SK-N-SH (cell line): ENCODE measurements around the gene OTUD1. TPM values are rescaled to one million over a fixed set of nuclear protein-coding genes. Genes with fewer than 3 reads are reported as not detected.

ENCODE experiments used
- CTCF ChIA-PET: fragments of 300-600, 350-600 bp; formaldehyde crosslinking; extraction: SDS; loops from one replicate; lab custom pipeline; 2021; lab: Yijun Ruan, JAX
- POLR2A ChIA-PET: fragments of 350-600 bp; sonication (Branson Sonifier 250); formaldehyde crosslinking; extraction: SDS; loops from one replicate; lab custom pipeline; 2020; ENCODE audit warnings: antibody characterized with exemption, inconsistent platforms; lab: Yijun Ruan, JAX
- DNase-seq: peaks from one replicate; pipeline ENCODE4 v3.0.0; 2012
- H2AFZ ChIP-seq: fragments of 200-600 bp; sonication (generic); 2 replicates; pipeline ENCODE4 v1.8.1; 2016; ENCODE audit warnings: antibody characterized with exemption, mild to moderate bottlenecking, low read depth
- H3F3A ChIP-seq: fragments of 200-600 bp; sonication (generic); replicated peaks from 2 replicates; pipeline ENCODE3; 2016; ENCODE audit warnings: antibody characterized with exemption, mild to moderate bottlenecking; ENCODE audit not compliant: insufficient read depth
- H3K27ac ChIP-seq, 2 experiments: fragments of 200-500 bp in 1 of 2; fragments of 200-600 bp in 1 of 2; sonication (Bioruptor generic) in 1 of 2; sonication (generic), shearing (Covaris generic) in 1 of 2; 2 replicates each; pipeline versions ENCODE4 v1.5.1 to v1.6.1; 2014 to 2016; ENCODE audit warnings: low read depth in 2 of 2, inconsistent platforms in 1 of 2, low read length in 1 of 2, mild to moderate bottlenecking in 1 of 2, mixed read lengths in 1 of 2
- H3K27me3 ChIP-seq: fragments of 200-600 bp; sonication (generic), shearing (Covaris generic); 2 replicates; pipeline ENCODE4 v1.6.1; 2016; ENCODE audit warnings: mixed run types; ENCODE audit not compliant: insufficient read depth
- H3K36me3 ChIP-seq, 2 experiments: fragments of 200-500 bp in 1 of 2; fragments of 200-600 bp in 1 of 2; sonication (Bioruptor generic) in 1 of 2; sonication (generic) in 1 of 2; replicated peaks in 1 of 2; 2 replicates each; pipeline versions ENCODE3 to v1.5.1; 2014 to 2016; ENCODE audit warnings: low read length in 1 of 2, mild to moderate bottlenecking in 1 of 2; ENCODE audit not compliant: insufficient read depth in 2 of 2, control insufficient read depth in 1 of 2
- H3K4me1 ChIP-seq, 2 experiments: fragments of 200-500 bp in 1 of 2; fragments of 200-600 bp in 1 of 2; sonication (Bioruptor generic) in 1 of 2; sonication (generic), shearing (Covaris generic) in 1 of 2; 2 replicates each; pipeline versions ENCODE4 v1.5.1 to v1.6.1; 2014 to 2016; ENCODE audit warnings: low read depth in 1 of 2, low read length in 1 of 2, mixed run types in 1 of 2; ENCODE audit not compliant: insufficient read depth in 2 of 2, control insufficient read depth in 1 of 2
- H3K4me2 ChIP-seq: fragments of 200-600 bp; sonication (generic), shearing (Covaris generic); 2 replicates; pipeline ENCODE4 v1.6.1; 2017; ENCODE audit warnings: mixed run types
- H3K4me3 ChIP-seq, 2 experiments: fragments of 200-500 bp in 1 of 2; fragments of 200-600 bp in 1 of 2; sonication (Bioruptor generic) in 1 of 2; sonication (generic), shearing (Covaris generic) in 1 of 2; 2 replicates each; pipeline versions ENCODE4 v1.5.1 to v1.8.1; 2014 to 2016; ENCODE audit warnings: low read depth in 2 of 2, inconsistent platforms in 1 of 2, low read length in 1 of 2, mild to moderate bottlenecking in 1 of 2, mixed read lengths in 1 of 2, moderate library complexity in 1 of 2
- H3K79me2 ChIP-seq: fragments of 200-600 bp; sonication (generic); 2 replicates; pipeline ENCODE4 v1.8.1; 2017; ENCODE audit warnings: mild to moderate bottlenecking; ENCODE audit not compliant: insufficient read depth
- H3K9ac ChIP-seq: fragments of 200-600 bp; sonication (generic); 2 replicates; pipeline ENCODE4 v1.6.1; 2017; ENCODE audit warnings: mixed run types
- H3K9me2 ChIP-seq: fragments of 200-600 bp; sonication (generic); 2 replicates; pipeline ENCODE4 v1.6.1; 2017; ENCODE audit warnings: mixed run types
- H3K9me3 ChIP-seq: fragments of 200-600 bp; sonication (generic); 2 replicates; pipeline ENCODE4 v1.6.1; 2017; ENCODE audit warnings: mixed run types, mild to moderate bottlenecking, moderate library complexity
- H4K20me1 ChIP-seq: fragments of 200-600 bp; sonication (generic); 2 replicates; pipeline ENCODE4 v1.6.1; 2017; ENCODE audit warnings: mild to moderate bottlenecking, mixed run types; ENCODE audit not compliant: insufficient read depth
- FOSL2 ChIP-seq: IDR thresholded peaks from 2 replicates; pipeline ENCODE4 v1.4.0; 2012; ENCODE audit warnings: low read depth, mild to moderate bottlenecking, moderate library complexity, borderline replicate concordance
- GATA2 ChIP-seq: sonication (generic); formaldehyde crosslinking; IDR thresholded peaks from 2 replicates; pipeline ENCODE4 v1.5.0; 2020; ENCODE audit warnings: mild to moderate bottlenecking, missing genetic modification reagents
- MEF2A ChIP-seq: IDR thresholded peaks from 2 replicates; pipeline ENCODE4 v1.4.0; 2012; ENCODE audit warnings: low read depth, borderline replicate concordance
- MXI1 ChIP-seq: IDR thresholded peaks from 2 replicates; pipeline ENCODE4 v1.6.1; 2012; ENCODE audit warnings: mild to moderate bottlenecking, low read depth, low read length, improper control_type of control experiment
- RFX5 ChIP-seq: IDR thresholded peaks from 2 replicates; pipeline ENCODE4 v1.6.1; 2012; ENCODE audit warnings: mild to moderate bottlenecking, improper control_type of control experiment, low read length
- RXRA ChIP-seq: IDR thresholded peaks from 2 replicates; pipeline ENCODE4 v1.4.0; 2012; ENCODE audit warnings: low read depth, mild to moderate bottlenecking, borderline replicate concordance
- SIN3A ChIP-seq: IDR thresholded peaks from 2 replicates; pipeline ENCODE4 v1.6.1; 2012; ENCODE audit warnings: low read depth, mild to moderate bottlenecking, low read length, moderate library complexity, borderline replicate concordance
- SMC3 ChIP-seq: IDR thresholded peaks from 2 replicates; pipeline ENCODE4 v1.6.1; 2012; ENCODE audit warnings: low read depth, low read length, improper control_type of control experiment
- YY1 ChIP-seq: IDR thresholded peaks from 2 replicates; pipeline ENCODE4 v1.4.0; 2012; ENCODE audit warnings: low read depth, mild to moderate bottlenecking
- WGBS: methylation state at CpG from one replicate; pipeline ENCODE4 v1.1.6; 2017; ENCODE audit warnings: low lambda C conversion rate; 5-methylcytosine and 5-hydroxymethylcytosine counted together
- polyA plus RNA-seq, 3 experiments: library from polyadenylated mRNA; depleted of rRNA; stranded (reverse); fragments of >200 nt; gene quantifications; 2 replicates each; pipeline ENCODE4 v1.2.3, GENCODE V29; 2012
- TF ChIP-seq, protein P1 (sequence below): fragments of 150-350 bp; IDR thresholded peaks from 2 replicates; pipeline ENCODE4 v1.6.1; 2016; ENCODE audit warnings: mild to moderate bottlenecking, low read depth, low read length

Gene OTUD1
- polyA plus RNA-seq, 1 of the 3 experiments (the other 2 are of a cell fraction): 8.5 TPM

DNA sequence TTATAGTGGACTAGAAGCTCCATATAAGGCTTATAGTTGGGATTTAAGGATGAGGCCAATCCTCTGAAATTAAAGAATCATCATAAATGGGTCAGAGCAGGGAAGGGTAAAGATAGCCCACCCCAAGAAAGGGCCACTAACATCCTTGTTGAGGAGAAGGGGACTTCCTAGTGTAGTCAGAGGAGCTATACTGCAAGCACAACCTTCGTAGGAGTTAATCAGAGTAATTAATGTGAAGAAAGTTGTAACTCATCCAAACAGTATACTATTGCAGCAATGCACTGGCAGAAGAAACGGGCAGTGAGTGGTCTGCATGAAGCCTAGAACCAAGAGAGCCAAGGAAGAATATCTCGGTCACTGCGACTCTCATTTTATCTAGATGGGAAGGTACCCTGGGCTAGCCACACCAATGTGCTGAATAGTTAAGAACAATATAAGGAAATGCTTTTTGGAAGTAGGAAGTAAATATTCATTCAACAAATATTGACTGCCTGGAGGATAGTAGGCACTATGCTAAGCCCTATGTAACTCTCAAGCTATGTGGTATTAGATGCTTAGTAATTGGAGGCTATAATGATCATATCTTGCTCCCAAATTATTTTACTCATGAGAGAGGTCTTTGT is 13.3 kb downstream of the OTUD1 start:
- no peak for TF ChIP-seq RFX5
- TF ChIP-seq RXRA: no peak
- no peak for TF ChIP-seq SIN3A
- no peak for TF ChIP-seq MXI1
- TF ChIP-seq, protein P1, sequence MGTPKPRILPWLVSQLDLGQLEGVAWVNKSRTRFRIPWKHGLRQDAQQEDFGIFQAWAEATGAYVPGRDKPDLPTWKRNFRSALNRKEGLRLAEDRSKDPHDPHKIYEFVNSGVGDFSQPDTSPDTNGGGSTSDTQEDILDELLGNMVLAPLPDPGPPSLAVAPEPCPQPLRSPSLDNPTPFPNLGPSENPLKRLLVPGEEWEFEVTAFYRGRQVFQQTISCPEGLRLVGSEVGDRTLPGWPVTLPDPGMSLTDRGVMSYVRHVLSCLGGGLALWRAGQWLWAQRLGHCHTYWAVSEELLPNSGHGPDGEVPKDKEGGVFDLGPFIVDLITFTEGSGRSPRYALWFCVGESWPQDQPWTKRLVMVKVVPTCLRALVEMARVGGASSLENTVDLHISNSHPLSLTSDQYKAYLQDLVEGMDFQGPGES: no peak
- no peak for TF ChIP-seq FOSL2
- H3K36me3 ChIP-seq: no peaks in the 10 kb centered on the region
- CTCF ChIA-PET: interaction anchor here (1.4 kb wide), 1 partner anchor 15 kb away, joined by 3 read pairs; no protein-coding TSS in a partner anchor
- no peaks in the 10 kb centered on the region for H3K27me3 ChIP-seq
- no peaks in the 10 kb centered on the region for H3K9me3 ChIP-seq
- H2AFZ ChIP-seq: no peak overlapping the region
- no peak overlapping the region for H3K27ac ChIP-seq
- H3K9ac ChIP-seq: no peak overlapping the region
- H3K4me1 ChIP-seq: peaks cover 0 to 5% of the 10 kb centered on the region in 2 experiments; a peak in 1 of 4 replicates
- no peaks in the 10 kb centered on the region for H3K9me2 ChIP-seq
- no peak overlapping the region for H3K4me3 ChIP-seq
- 85% methylated on average over 4 of the region's 4 CpGs for WGBS
- H3K4me2 ChIP-seq: no peak overlapping the region
- H3K79me2 ChIP-seq: no peaks in the 10 kb centered on the region
- POLR2A ChIA-PET: no interaction called here
- no peak for DNase-seq
- H4K20me1 ChIP-seq: no peaks in the 10 kb centered on the region
- H3F3A ChIP-seq: no peaks in the 10 kb centered on the region

GRCh38 chr10:23453465-23453864 is 14.6 kb downstream of the OTUD1 start:
- H4K20me1 ChIP-seq: no peaks in the 10 kb centered on the region
- no peaks in the 10 kb centered on the region for H3K27me3 ChIP-seq
- no peaks in the 10 kb centered on the region for H3F3A ChIP-seq
- DNase-seq: no peak
- 64% methylated on average over 4 of the region's 4 CpGs for WGBS
- H3K9ac ChIP-seq: no peak overlapping the region
- no peaks in the 10 kb centered on the region for H3K9me2 ChIP-seq
- ChIA-PET CTCF (no interaction called here), POLR2A (no interaction called here)
- no peak overlapping the region for H2AFZ ChIP-seq
- no peak overlapping the region for H3K4me2 ChIP-seq
- H3K27ac ChIP-seq: no peak overlapping the region
- H3K79me2 ChIP-seq: no peaks in the 10 kb centered on the region
- H3K36me3 ChIP-seq: no peaks in the 10 kb centered on the region
- H3K4me3 ChIP-seq: no peak overlapping the region
- H3K9me3 ChIP-seq: no peaks in the 10 kb centered on the region
- H3K4me1 ChIP-seq: peaks cover 0 to under 1% of the 10 kb centered on the region in 2 experiments; a peak in 1 of 4 replicates
- no peak for TF ChIP-seq GATA2 (CRISPR knock-in tag)
- TF ChIP-seq YY1: no peak
- TF ChIP-seq SMC3: no peak
- TF ChIP-seq, protein P1: no peak
- TF ChIP-seq MEF2A: no peak
- TF ChIP-seq RFX5: no peak
